Neural crest cell (in vitro differentiated cells): Measurements from ENCODE around the gene CYYR1. TPM values are rescaled to one million over a fixed set of nuclear protein-coding genes. Genes with fewer than 3 reads are reported as not detected.

Source experiments
- DNase-seq: peaks from one replicate; pipeline ENCODE4 v3.0.0; 2021; ENCODE audit warnings: low read depth, mixed read lengths, low spot score
- H3K27ac Mint-ChIP-seq: one replicate; pipeline ENCODE4 v1.8.0; 2021; ENCODE audit warnings: mild to moderate bottlenecking, mixed read lengths; ENCODE audit not compliant: unreplicated experiment
- H3K27me3 Mint-ChIP-seq: 2 replicates; pipeline ENCODE4 v1.8.0; 2021; ENCODE audit warnings: low read depth, mild to moderate bottlenecking, mixed read lengths
- H3K36me3 Mint-ChIP-seq: 2 replicates; pipeline ENCODE4 v1.8.0; 2021; ENCODE audit warnings: low read depth, mild to moderate bottlenecking, mixed read lengths
- H3K4me1 Mint-ChIP-seq: 2 replicates; pipeline ENCODE4 v1.8.0; 2021; ENCODE audit warnings: mixed read lengths
- H3K4me3 Mint-ChIP-seq: one replicate; pipeline ENCODE4 v1.8.0; 2021; ENCODE audit warnings: mild to moderate bottlenecking, mixed read lengths
- H3K9me3 Mint-ChIP-seq: 2 replicates; pipeline ENCODE4 v1.8.0; 2021; ENCODE audit warnings: mixed read lengths
- CTCF ChIP-seq: fragments of 200-600 bp; sonication (generic); conservative IDR thresholded peaks from 2 replicates; pipeline ENCODE4 v1.5.0; 2021; ENCODE audit warnings: antibody characterized with exemption, mild to moderate bottlenecking
- long read RNA-seq: library from polyadenylated mRNA; unstranded; transcript quantifications from one replicate; pipeline ENCODE4 v2.0.0, GENCODE V29; 2020
- total RNA-seq: library from RNA; stranded (reverse); gene quantifications from 2 replicates; pipeline ENCODE4 v1.2.1, GENCODE V29; 2021

The CYYR1 gene
- total RNA-seq = 18.2 and 20.1 TPM in 2 replicates
- long read RNA-seq, transcript CYYR1-201 (4 exons, 3,101 nt) = major isoform, 18 of 35 reads
- long read RNA-seq, partial matches to known transcripts = 4 of 35 reads
- long read RNA-seq, other reads (novel, unspliced or antisense) = 13 of 35 reads

DNA sequence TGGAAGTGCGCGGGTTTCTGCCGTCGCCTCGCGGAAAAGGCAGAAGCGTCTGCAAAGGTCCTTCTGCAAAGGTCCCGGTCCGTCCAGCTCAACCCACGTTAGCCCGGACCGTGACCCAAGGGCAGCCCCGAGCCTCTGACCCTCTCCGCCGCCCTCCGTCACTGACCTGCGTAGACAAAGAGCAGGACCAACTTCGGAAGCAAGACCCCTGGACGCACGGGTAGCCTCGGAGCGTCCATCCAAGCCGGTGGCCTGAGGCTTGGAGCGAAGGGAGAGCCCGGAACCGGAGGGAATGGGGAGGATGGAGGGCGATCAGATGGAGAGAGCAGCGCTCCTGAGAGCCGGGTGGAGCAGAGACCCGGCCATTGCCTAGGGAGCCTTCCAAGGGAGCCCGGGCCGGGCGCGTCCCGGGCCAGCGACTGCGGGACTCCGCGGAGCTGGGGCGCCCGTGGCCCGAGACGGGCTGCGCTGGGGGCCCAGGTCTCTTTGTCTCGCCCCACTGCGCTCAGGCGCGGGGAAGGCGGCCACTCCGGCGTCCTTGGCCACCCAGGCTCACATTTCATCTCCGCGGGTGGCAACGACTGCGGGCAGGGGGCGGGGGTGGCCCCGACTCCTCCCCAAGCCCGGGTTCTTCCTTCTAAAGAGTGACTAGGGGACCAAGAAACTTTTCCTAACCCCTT lies at the start of gene CYYR1:
Gene CYYR1, minus strand, starts transcription at position 585 of the 680 bp plus-strand sequence. Its CDS starts 346 bp downstream, at position 239.
- Mint-ChIP-seq H3K27me3 (no peaks in the 10 kb centered on the region), H3K4me1 (peaks cover 28% of the 10 kb centered on the region), H3K9me3 (peaks cover 10% of the 10 kb centered on the region), H3K4me3 (peak within 1 kb of the TSS; percentile 90), H3K27ac (peak within 1 kb of the TSS; percentile 99), H3K36me3 (peaks cover 27% of the 10 kb centered on the region)
- no peak for TF ChIP-seq CTCF
- DNase-seq = peak; percentile 60

DNA sequence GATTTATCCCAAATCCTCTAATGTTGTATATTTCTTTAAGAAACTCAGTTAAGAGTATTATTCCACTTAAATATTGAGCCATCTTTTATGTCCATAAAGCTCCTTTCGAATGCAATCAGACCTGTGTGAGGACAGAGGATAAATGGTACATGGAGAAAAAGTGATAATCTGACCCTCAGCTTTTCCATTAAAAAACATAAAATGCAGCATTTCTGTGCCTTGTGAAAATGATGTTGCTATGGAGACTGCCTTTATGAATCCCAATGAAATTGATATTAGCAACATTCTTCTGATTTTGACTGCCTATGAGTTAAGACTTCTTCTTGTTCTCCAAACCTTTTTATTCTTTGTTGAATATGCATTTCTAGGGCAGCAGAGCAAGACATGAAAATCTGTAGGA lies 44.1 kb upstream of the CYYR1 start:
- Mint-ChIP-seq H3K27me3 (no peaks in the 10 kb centered on the region), H3K36me3 (no peaks in the 10 kb centered on the region), H3K9me3 (no peaks in the 10 kb centered on the region), H3K4me3 (no peak overlapping the region), H3K27ac (no peak overlapping the region), H3K4me1 (no peaks in the 10 kb centered on the region)
- TF ChIP-seq CTCF = no peak
- DNase-seq = no peak

- Mint-ChIP-seq H3K9me3 (peaks cover 2% of the 10 kb centered on the region), H3K4me3 (no peak overlapping the region), H3K4me1 (no peaks in the 10 kb centered on the region), H3K36me3 (no peaks in the 10 kb centered on the region), H3K27ac (no peak overlapping the region), H3K27me3 (no peaks in the 10 kb centered on the region)
- TF ChIP-seq CTCF = no peak
- DNase-seq = no peak
Observed at GRCh38 chr21:26614251-26614650, 41.2 kb upstream of the CYYR1 start.

DNA sequence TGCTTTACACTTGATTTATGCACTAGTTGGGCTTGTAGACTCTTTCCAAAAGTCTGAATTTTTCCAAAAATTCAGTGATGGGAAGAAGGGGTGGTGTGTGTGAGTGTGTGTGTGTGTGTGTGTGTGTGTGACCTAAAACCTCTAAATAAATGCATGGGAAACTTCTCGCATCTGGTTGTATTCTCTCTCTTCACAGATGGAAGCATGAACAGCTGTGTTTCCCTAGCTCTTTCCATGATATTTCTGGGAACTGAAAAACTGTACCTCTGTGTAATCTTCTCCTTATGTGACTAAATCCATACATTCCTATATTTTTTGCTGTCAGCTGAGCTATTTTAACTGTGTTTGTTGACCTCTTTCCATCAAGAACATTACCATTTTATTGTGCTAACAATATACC lies 26.2 kb upstream of the CYYR1 start:
- Mint-ChIP-seq H3K4me3 (no peak overlapping the region), H3K9me3 (peaks cover 6% of the 10 kb centered on the region), H3K27me3 (no peaks in the 10 kb centered on the region), H3K4me1 (no peaks in the 10 kb centered on the region), H3K27ac (no peak overlapping the region), H3K36me3 (no peaks in the 10 kb centered on the region)
- no peak for TF ChIP-seq CTCF
- no peak for DNase-seq

- Mint-ChIP-seq H3K4me3 (no peak overlapping the region), H3K36me3 (no peaks in the 10 kb centered on the region), H3K27me3 (no peaks in the 10 kb centered on the region), H3K27ac (no peak overlapping the region), H3K9me3 (peaks cover 3% of the 10 kb centered on the region), H3K4me1 (no peaks in the 10 kb centered on the region)
- DNase-seq = no peak
- no peak for TF ChIP-seq CTCF
Observed at GRCh38 chr21:26597981-26598380, 24.9 kb upstream of the CYYR1 start.
